ENCODE results near the gene DPM2.

GRCh38 chr9:127959841-127960409 is 22.3 kb upstream of the DPM2 start:
- TF ChIP-seq POLR2A (IDR thresholded peaks at IDR 0.05; ENCODE audit: low read length) (no peak), GATA1 (IDR thresholded peaks at IDR 0.05; ENCODE audit: low read depth, low read length) (no peak)
